B cell (primary cell): ENCODE data around the gene TMEM144. TPM values are rescaled to one million over a fixed set of nuclear protein-coding genes. Genes with fewer than 3 reads are reported as not detected.

Source experiments
- ATAC-seq: fragments of 200-7000 bp; cut with Tn5 transposase; one replicate; pipeline ENCODE4 v1.10.0; 2021; ENCODE audit warnings: low read depth, mild to moderate bottlenecking, moderate number of reproducible peaks, moderate library complexity
- CTCF ChIA-PET: fragments of 350-600 bp; sonication (Branson Sonifier 250); formaldehyde crosslinking; loops from one replicate; lab custom pipeline; 2021; ENCODE audit warnings: antibody characterized with exemption, inconsistent platforms; lab: Charles Lee
- POLR2A ChIA-PET: fragments of 350-600 bp; sonication (Branson Sonifier 250); formaldehyde crosslinking; loops from one replicate; lab custom pipeline; 2021; ENCODE audit warnings: antibody characterized with exemption; lab: Charles Lee
- DNase-seq: peaks from one replicate; pipeline ENCODE4 v3.0.0; 2013
- H2AFZ ChIP-seq: 2 replicates; pipeline ENCODE4 v1.6.1; 2012; ENCODE audit warnings: mild to moderate bottlenecking, low read depth, low read length; ENCODE audit not compliant: insufficient read depth, poor library complexity, severe bottlenecking
- H3K27ac ChIP-seq, 2 donors: 1 replicate in 1 of 2; 2 replicates in 1 of 2; pipeline ENCODE4 v1.5.1; 2012 to 2013; ENCODE audit warnings: low read length in 2 of 2, mild to moderate bottlenecking in 2 of 2, moderate library complexity in 1 of 2
- H3K27me3 ChIP-seq, 4 experiments: fragments of 200-600 bp in 1 of 4; sonication (generic) in 1 of 4; replicated peaks in 1 of 4; 1 replicate in 2 of 4; 2 replicates in 2 of 4; pipeline versions ENCODE4 v1.6.1 to v1.7.0; 2013 to 2016; ENCODE audit warnings: low read length in 3 of 4, mild to moderate bottlenecking in 2 of 4, mixed read lengths in 1 of 4, moderate library complexity in 1 of 4; ENCODE audit not compliant: insufficient read depth in 4 of 4, control insufficient read depth in 3 of 4; ENCODE audit errors: control extremely low read depth in 1 of 4
- H3K36me3 ChIP-seq, 2 experiments: replicated peaks in 1 of 2; 1 replicate in 1 of 2; 2 replicates in 1 of 2; pipeline versions ENCODE4 v1.6.1 to v1.7.1; 2013; ENCODE audit warnings: low read length in 1 of 2; ENCODE audit not compliant: insufficient read depth in 2 of 2, control insufficient read depth in 1 of 2; ENCODE audit errors: control extremely low read depth in 1 of 2, extremely low read depth in 1 of 2
- H3K4me1 ChIP-seq, 2 donors: fragments of 200-600 bp in 1 of 2; sonication (generic) in 1 of 2; 1 replicate in 1 of 2; 2 replicates in 1 of 2; pipeline versions ENCODE4 v1.5.1 to v1.6.1; 2013 to 2017; ENCODE audit warnings: low read length in 2 of 2; ENCODE audit not compliant: control insufficient read depth in 2 of 2, insufficient read depth in 2 of 2
- H3K4me2 ChIP-seq: replicated peaks from 2 replicates; pipeline ENCODE3; 2012; ENCODE audit warnings: mild to moderate bottlenecking, low read depth, low read length; ENCODE audit not compliant: poor library complexity, severe bottlenecking
- H3K4me3 ChIP-seq, 5 experiments: fragments of 200-600 bp in 1 of 5; sonication (generic) in 1 of 5; 1 replicate in 3 of 5; 2 replicates in 2 of 5; pipeline versions ENCODE4 v1.5.1 to v1.7.0; 2011 to 2016; ENCODE audit warnings: low read length in 4 of 5, mild to moderate bottlenecking in 4 of 5, low read depth in 2 of 5, control low read depth in 1 of 5, moderate library complexity in 1 of 5; ENCODE audit not compliant: insufficient read depth in 1 of 5; ENCODE audit errors: control extremely low read depth in 1 of 5, extremely low read depth in 1 of 5
- H3K79me2 ChIP-seq: fragments of 200-600 bp; sonication (generic); one replicate; pipeline ENCODE4 v1.6.0; 2016; ENCODE audit warnings: low read length; ENCODE audit not compliant: control insufficient read depth, insufficient read depth
- H3K9ac ChIP-seq: fragments of 200-600 bp; sonication (generic); 2 replicates; pipeline ENCODE4 v1.6.1; 2017; ENCODE audit warnings: mild to moderate bottlenecking, low read length, moderate library complexity
- H3K9me3 ChIP-seq, 3 donors: one replicate each; pipeline versions ENCODE4 v1.6.1 to v1.7.1; 2013; ENCODE audit warnings: low read length in 2 of 3; ENCODE audit not compliant: control insufficient read depth in 2 of 3, insufficient read depth in 1 of 3; ENCODE audit errors: control extremely low read depth in 1 of 3
- H4K20me1 ChIP-seq: 2 replicates; pipeline ENCODE4 v1.6.0; 2012; ENCODE audit warnings: mild to moderate bottlenecking, low read length; ENCODE audit not compliant: insufficient read depth, control insufficient read depth, poor library complexity, severe bottlenecking
- H3K27ac Mint-ChIP-seq: one replicate; pipeline ENCODE4 v1.8.0; 2021; ENCODE audit warnings: mixed read lengths
- H3K27me3 Mint-ChIP-seq: one replicate; pipeline ENCODE4 v1.8.0; 2021; ENCODE audit warnings: mixed read lengths
- H3K4me1 Mint-ChIP-seq: one replicate; pipeline ENCODE4 v1.8.0; 2021; ENCODE audit warnings: mixed read lengths
- H3K4me3 Mint-ChIP-seq: one replicate; pipeline ENCODE4 v1.8.0; 2021; ENCODE audit warnings: mixed read lengths
- H3K9me3 Mint-ChIP-seq: one replicate; pipeline ENCODE4 v1.8.0; 2022; ENCODE audit warnings: mixed read lengths; ENCODE audit not compliant: insufficient read depth
- CTCF ChIP-seq: fragments of 200-600 bp; IDR thresholded peaks from one replicate; pipeline ENCODE4 v1.8.0; 2022; ENCODE audit warnings: antibody characterized with exemption, mild to moderate bottlenecking
- EZH2 ChIP-seq: IDR thresholded peaks from 2 replicates; pipeline ENCODE4 v1.6.1; 2012; ENCODE audit warnings: borderline replicate concordance, low read depth, mild to moderate bottlenecking, moderate library complexity, low read length; ENCODE audit not compliant: insufficient read depth, poor library complexity, severe bottlenecking
- WGBS: methylation state at CpG from one replicate; pipeline ENCODE4 v1.1.5; 2013; ENCODE audit warnings: missing lambda C conversion rate; ENCODE audit not compliant: insufficient coverage; 5-methylcytosine and 5-hydroxymethylcytosine counted together
- intact Hi-C: fragments of 100-400 bp; cut with micrococcal nuclease; formaldehyde crosslinking; loops from one replicate; pipeline ENCODE4 v1.10.0; 2022
- polyA plus RNA-seq: library from polyadenylated mRNA; depleted of rRNA; stranded (reverse); fragments of >200 nt; gene quantifications from 2 replicates; pipeline ENCODE4 v1.2.3, GENCODE V29; 2012
- total RNA-seq, 2 donors: library from RNA; stranded (reverse); fragments of 120-200 nt in 1 of 2; gene quantifications; 1 replicate in 1 of 2; 2 replicates in 1 of 2; pipeline versions ENCODE4 v1.2.3 to v1.2.4, GENCODE V29; 2013 to 2022

Gene TMEM144
- total and polyA plus RNA-seq, 2 donors (not counting 1 experiment from before 2014, with no cell fraction given), result 0.06 to 0.07 TPM

DNA sequence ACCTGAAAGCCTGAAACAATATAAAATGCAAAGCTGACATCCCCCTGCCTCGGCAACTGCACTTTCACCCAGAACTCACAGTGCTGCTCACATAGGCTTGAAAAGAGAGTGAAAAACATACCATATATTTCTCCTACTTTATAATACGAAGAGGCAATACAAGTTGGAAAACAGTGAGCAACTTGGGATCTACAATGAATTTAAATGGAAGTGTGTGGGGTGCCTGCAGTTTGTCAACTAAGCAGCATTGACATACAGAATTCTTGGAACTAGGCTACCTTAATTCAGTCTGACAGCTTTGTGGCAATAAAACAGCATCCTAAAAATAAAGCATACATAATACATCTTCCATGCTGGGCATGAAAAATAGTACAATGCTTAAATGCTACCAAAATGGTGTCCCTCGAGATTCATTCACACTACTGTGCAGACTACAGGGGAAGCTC is 45.5 kb upstream of the TMEM144 start:
- no peak overlapping the region for H3K27ac ChIP-seq
- DNase-seq (no peak), ATAC-seq (no peak)
- CTCF ChIA-PET, result no interaction called here
- no peaks in the 10 kb centered on the region for H3K79me2 ChIP-seq
- no peak overlapping the region for H3K9ac ChIP-seq
- peaks cover 0 to 7% (median 2%) of the 10 kb centered on the region in 4 experiments for H3K27me3 ChIP-seq
- no peak overlapping the region for H3K4me2 ChIP-seq
- H4K20me1 ChIP-seq, result no peaks in the 10 kb centered on the region
- H3K36me3 ChIP-seq, result no peaks in the 10 kb centered on the region
- intact Hi-C loops, result no loop called here
- no peaks in the 10 kb centered on the region for H3K9me3 ChIP-seq
- no peak overlapping the region for H2AFZ ChIP-seq
- no peak overlapping the region for H3K4me3 Mint-ChIP-seq
- no peak for TF ChIP-seq EZH2
- TF ChIP-seq CTCF, result no peak
- peaks cover 0 to 5% of the 10 kb centered on the region in 2 donors for H3K4me1 ChIP-seq
- 86% methylated on average over 1 of the region's 3 CpGs for WGBS
- no peaks in the 10 kb centered on the region for H3K9me3 Mint-ChIP-seq
- POLR2A ChIA-PET, result no interaction called here
- no peak overlapping the region for H3K27ac Mint-ChIP-seq
- peaks cover 13% of the 10 kb centered on the region for H3K27me3 Mint-ChIP-seq
- H3K4me3 ChIP-seq, result no peak overlapping the region
- H3K4me1 Mint-ChIP-seq, result peaks cover 3% of the 10 kb centered on the region

- no CpG with 5 or more reads among the region's 2 CpGs for WGBS
- no peak overlapping the region for H3K4me3 Mint-ChIP-seq
- Histone ChIP-seq H3K36me3 (no peaks in the 10 kb centered on the region), H3K27me3 (peaks cover 0 to 17% (median 7%) of the 10 kb centered on the region in 4 experiments), H3K4me2 (no peak overlapping the region), H3K9me3 (peaks cover 0 to 6% (median 0%) of the 10 kb centered on the region in 3 donors), H3K4me1 (peaks cover 0 to 5% of the 10 kb centered on the region in 2 donors), H3K4me3 (no peak overlapping the region), H2AFZ (no peak overlapping the region), H3K27ac (no peak overlapping the region), H3K79me2 (no peaks in the 10 kb centered on the region), H3K9ac (no peak overlapping the region), H4K20me1 (no peaks in the 10 kb centered on the region)
- no peak for DNase-seq
- intact Hi-C loops, result no loop called here
- CTCF ChIA-PET, result no interaction called here
- peaks cover 3% of the 10 kb centered on the region for H3K4me1 Mint-ChIP-seq
- POLR2A ChIA-PET, result no interaction called here
- peaks cover 22% of the 10 kb centered on the region for H3K27me3 Mint-ChIP-seq
- ATAC-seq, result no peak
- no peak for TF ChIP-seq EZH2
- no peak for TF ChIP-seq CTCF
- H3K27ac Mint-ChIP-seq, result no peak overlapping the region
- H3K9me3 Mint-ChIP-seq, result no peaks in the 10 kb centered on the region
Observed at GRCh38 chr4:158166701-158167100, 43.6 kb upstream of the TMEM144 start.
